Urinary bladder (tissue), 4 donors: ENCODE measurements around the gene METTL9. TPM values are rescaled to one million over a fixed set of nuclear protein-coding genes. Genes with fewer than 3 reads are reported as not detected.
"Not testable (repeated sequence)": the region's sequence is repeated elsewhere in the genome, so short reads cannot be mapped to it uniquely, and the experiment has no call there.

Experiments
- DNase-seq: peaks from one replicate; pipeline ENCODE4 v3.0.0-alpha.2; 2015; ENCODE audit errors: extremely low spot score
- H3K27ac ChIP-seq: one replicate; pipeline ENCODE4 v1.5.1; 2013; ENCODE audit warnings: low read depth, mild to moderate bottlenecking, moderate library complexity
- H3K36me3 ChIP-seq: one replicate; pipeline ENCODE4 v1.6.1; 2013; ENCODE audit warnings: mild to moderate bottlenecking, moderate library complexity; ENCODE audit not compliant: insufficient read depth
- H3K4me1 ChIP-seq: one replicate; pipeline ENCODE4 v1.6.1; 2013; ENCODE audit warnings: mild to moderate bottlenecking, moderate library complexity; ENCODE audit not compliant: insufficient read depth
- H3K4me3 ChIP-seq: one replicate; pipeline ENCODE4 v1.5.1; 2013; ENCODE audit warnings: low read depth, low read length
- WGBS: extraction: QIAGEN DNeasy Blood & Tissue Kit; methylation state at CpG from one replicate; pipeline ENCODE4 v1.1.7; 2013; 5-methylcytosine and 5-hydroxymethylcytosine counted together
- polyA plus RNA-seq: library from polyadenylated mRNA; stranded (reverse); fragments of 200-250 nt; gene quantifications from one replicate; pipeline ENCODE4 v1.2.3, GENCODE V29; 2013
- total RNA-seq: library from RNA; depleted of rRNA; stranded (reverse); fragments of >200 nt; gene quantifications from one replicate; pipeline ENCODE4 v1.2.3, GENCODE V29; 2014
- donor health status: healthy with polysubstance abuse.
- donor health status: healthy.

Gene METTL9
- total and polyA plus RNA-seq, 2 donors: 66.2 to 163 TPM

GRCh38 chr16:21584817-21585216 is 14.6 kb upstream of the METTL9 start:
- no peak for DNase-seq
- Histone ChIP-seq H3K36me3 (no peaks in the 10 kb centered on the region), H3K27ac (no peak overlapping the region), H3K4me1 (no peaks in the 10 kb centered on the region), H3K4me3 (no peak overlapping the region)
- WGBS: 90% methylated on average over 8 of the region's 8 CpGs

DNA sequence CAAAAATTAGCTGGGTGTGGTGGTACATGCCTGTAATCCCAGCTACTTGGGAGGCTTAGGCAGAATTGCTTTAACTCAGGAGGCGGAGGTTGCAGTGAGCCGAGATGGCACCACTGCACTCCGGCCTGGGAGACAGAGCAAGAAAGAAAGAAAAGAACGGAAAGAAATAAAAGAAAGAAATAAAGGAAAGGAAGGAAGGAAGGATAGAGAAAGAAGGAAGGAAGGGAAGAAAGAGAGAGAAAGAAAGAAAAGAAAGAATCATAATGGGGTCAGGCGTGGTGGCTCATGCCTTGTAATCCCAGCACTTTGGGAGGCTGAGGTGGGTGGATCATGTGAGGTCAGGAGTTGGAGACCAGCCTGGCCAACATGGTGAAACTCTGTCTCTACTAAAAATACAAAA is 10.8 kb upstream of the METTL9 start:
- 91% methylated on average over 5 of the region's 5 CpGs for WGBS

GRCh38 chr16:21589551-21589950 is 9.8 kb upstream of the METTL9 start:
- no peak for DNase-seq
- 75% methylated on average over 4 of the region's 4 CpGs for WGBS

More for the DNA sequence above, 10.8 kb upstream of the METTL9 start:
- DNase-seq, H3K4me1 ChIP-seq, H3K27ac ChIP-seq, H3K4me3 ChIP-seq, H3K36me3 ChIP-seq: not testable (repeated sequence)

GRCh38 chr16:21590287-21590686 is 9.1 kb upstream of the METTL9 start:
- no peaks in the 10 kb centered on the region for H3K4me1 ChIP-seq
- 52% methylated on average over 2 of the region's 2 CpGs for WGBS
- DNase-seq: no peak
- no peak overlapping the region for H3K4me3 ChIP-seq
- no peak overlapping the region for H3K27ac ChIP-seq
- no peaks in the 10 kb centered on the region for H3K36me3 ChIP-seq

More at GRCh38 chr16:21589551-21589950, 9.8 kb upstream of the METTL9 start:
- no peak overlapping the region for H3K4me3 ChIP-seq
- no peaks in the 10 kb centered on the region for H3K36me3 ChIP-seq
- H3K4me1 ChIP-seq: no peaks in the 10 kb centered on the region
- H3K27ac ChIP-seq: no peak overlapping the region

DNA sequence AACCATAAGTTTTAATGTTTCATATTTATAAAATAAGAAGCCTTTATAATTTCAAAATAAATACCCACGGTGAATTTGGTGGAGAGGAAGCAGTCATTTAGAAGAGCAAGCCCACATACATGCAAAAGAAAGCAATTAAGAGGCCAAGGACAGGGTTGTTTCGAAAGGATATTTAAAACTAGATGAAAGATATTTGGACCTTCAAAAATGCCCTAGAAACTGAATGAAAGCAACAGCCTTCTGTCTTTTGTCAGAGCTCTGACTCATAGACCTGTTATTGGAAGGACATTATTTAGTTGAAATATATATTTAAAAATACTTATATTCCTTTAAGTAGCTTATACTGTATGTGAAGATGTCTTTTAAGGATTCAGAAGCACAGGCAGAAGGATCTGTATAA is 8.6 kb upstream of the METTL9 start:
- 40% methylated on average over 2 of the region's 2 CpGs for WGBS
- H3K4me3 ChIP-seq: no peak overlapping the region
- H3K27ac ChIP-seq: no peak overlapping the region
- H3K36me3 ChIP-seq: no peaks in the 10 kb centered on the region
- H3K4me1 ChIP-seq: no peaks in the 10 kb centered on the region
- DNase-seq: no peak

DNA sequence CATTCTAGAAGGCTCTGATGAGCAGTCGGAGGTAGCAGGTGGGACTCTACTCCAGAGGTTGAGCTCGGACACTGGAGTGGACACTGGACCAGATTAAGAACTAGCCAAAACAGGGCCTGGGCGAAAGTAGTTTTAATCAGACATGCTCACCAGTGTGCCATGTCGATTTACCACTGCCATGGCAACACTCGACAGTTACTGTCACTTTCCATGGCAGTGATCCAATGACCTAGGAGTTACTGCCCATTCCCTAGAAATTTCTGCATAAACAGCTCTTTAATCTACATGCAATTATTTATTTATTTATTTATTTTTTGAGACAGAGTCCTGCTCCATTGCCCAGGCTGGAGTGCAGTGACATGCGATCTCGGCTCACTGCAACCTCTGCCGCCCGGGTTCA is 7.2 kb upstream of the METTL9 start:
- 88% methylated on average over 9 of the region's 9 CpGs for WGBS

GRCh38 chr16:21593530-21594289 is 5.7 kb upstream of the METTL9 start:
- H3K4me1 ChIP-seq: peaks cover 1% of the 10 kb centered on the region
- no peak overlapping the region for H3K4me3 ChIP-seq
- no peaks in the 10 kb centered on the region for H3K36me3 ChIP-seq
- WGBS: 64% methylated on average over 7 of the region's 7 CpGs
- no peak overlapping the region for H3K27ac ChIP-seq
- DNase-seq: no peak

More for the DNA sequence above, 7.2 kb upstream of the METTL9 start:
- no peaks in the 10 kb centered on the region for H3K36me3 ChIP-seq
- no peak overlapping the region for H3K4me3 ChIP-seq
- no peak overlapping the region for H3K27ac ChIP-seq
- no peaks in the 10 kb centered on the region for H3K4me1 ChIP-seq
- DNase-seq: no peak

DNA sequence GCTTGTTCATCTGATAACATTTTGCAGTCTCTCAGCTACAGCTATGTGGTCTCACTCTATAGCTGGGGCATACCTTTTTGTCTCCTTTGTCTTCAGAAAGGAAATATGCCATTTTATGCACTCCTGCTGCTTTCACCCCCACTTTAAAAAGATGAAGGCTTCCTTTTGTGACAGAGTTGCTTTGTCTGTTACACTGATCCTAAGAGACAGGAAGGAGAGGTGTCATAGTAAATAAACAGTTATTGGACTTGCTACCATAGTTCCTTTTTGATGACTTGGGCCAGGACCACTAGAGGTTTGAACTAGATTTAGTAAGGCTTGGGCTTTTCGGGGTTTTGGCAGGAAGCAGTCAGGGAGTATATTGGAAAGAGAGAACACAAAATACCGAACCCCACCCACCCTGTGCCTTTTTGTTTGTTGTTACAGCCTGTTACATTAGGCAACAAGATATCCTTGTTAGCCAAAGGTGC is 1.8 kb upstream of the METTL9 start:
- Histone ChIP-seq H3K4me1 (peaks cover 2% of the 10 kb centered on the region), H3K27ac (no peak overlapping the region), H3K36me3 (no peaks in the 10 kb centered on the region), H3K4me3 (no peak overlapping the region)
- no peak for DNase-seq
- WGBS: 82% methylated on average over 2 of the region's 2 CpGs

DNA sequence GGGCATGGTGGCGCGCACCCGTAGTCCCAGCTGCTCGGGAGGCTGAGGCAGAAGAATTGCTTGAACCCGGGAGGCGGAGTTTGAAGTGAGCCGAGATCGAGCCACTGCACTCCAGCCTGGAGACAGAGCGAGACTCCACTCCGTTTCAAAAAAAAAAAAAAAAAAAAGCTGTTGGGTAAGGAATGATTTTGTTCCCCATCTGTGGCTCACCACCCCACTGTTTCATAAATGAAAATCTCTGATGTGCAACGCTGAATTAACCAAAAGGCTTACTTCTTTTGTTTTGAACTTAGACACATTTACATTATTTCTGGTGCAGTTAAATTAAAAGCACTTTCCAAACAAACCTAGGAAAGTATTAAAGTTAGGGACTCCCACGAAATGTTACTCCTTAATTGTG is 1.2 kb upstream of the METTL9 start:
- H3K27ac ChIP-seq: no peak overlapping the region
- H3K4me3 ChIP-seq: no peak overlapping the region
- DNase-seq: no peak
- no peaks in the 10 kb centered on the region for H3K36me3 ChIP-seq
- peaks cover 2% of the 10 kb centered on the region for H3K4me1 ChIP-seq
- 88% methylated on average over 12 of the region's 12 CpGs for WGBS

- Histone ChIP-seq H3K36me3 (no peaks in the 10 kb centered on the region), H3K27ac (peak overlapping the region; percentile 97), H3K4me3 (peak overlapping the region; percentile 98), H3K4me1 (peaks cover 2% of the 10 kb centered on the region)
- no peak for DNase-seq
- WGBS: 2% methylated on average over 13 of the region's 13 CpGs
These were observed 666 bp upstream of the METTL9 start for GRCh38 chr16:21598701-21599121.

DNA sequence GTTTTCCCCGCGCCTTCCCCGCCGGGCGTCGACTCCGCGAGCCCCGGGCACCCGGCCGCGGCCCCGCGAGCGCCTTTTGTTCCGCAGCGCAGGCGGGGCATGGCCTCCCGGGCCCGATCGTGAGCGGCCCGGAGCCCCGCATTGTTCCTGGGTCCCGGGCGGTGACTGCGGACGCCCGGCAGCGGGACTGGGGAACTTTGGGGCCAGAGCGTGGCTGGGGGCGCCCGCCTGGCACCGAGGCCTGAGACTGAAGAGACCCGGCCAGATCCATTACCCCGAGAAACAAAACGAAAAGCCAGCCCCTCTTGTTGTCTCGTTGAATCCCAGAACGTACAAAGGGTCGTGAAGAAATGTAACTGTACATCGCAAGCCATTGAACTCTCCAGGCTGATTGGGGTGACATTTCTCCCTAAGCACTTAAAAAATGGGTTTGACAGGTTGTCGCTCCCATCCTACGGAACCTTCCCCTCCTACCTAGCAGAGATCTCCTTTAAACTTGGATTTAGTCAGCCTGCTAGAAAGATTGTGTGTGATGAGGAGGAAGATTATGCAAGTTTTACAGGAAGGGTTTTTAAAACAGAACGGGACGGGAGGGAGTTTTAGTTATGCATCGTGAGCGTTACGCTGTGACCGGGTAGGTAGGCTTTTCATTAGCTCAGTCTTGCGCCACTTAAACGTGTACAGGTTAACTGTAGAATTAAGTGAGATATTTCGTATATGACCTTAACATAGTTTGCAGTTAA is 825 bp downstream of the METTL9 start:
- Histone ChIP-seq H3K36me3 (no peaks in the 10 kb centered on the region), H3K4me3 (peak overlapping the region; percentile 98), H3K4me1 (peaks cover 2% of the 10 kb centered on the region), H3K27ac (peak overlapping the region; percentile 99)
- WGBS: under 1% methylated on average over 52 of the region's 52 CpGs
- DNase-seq: peak; percentile 32

DNA sequence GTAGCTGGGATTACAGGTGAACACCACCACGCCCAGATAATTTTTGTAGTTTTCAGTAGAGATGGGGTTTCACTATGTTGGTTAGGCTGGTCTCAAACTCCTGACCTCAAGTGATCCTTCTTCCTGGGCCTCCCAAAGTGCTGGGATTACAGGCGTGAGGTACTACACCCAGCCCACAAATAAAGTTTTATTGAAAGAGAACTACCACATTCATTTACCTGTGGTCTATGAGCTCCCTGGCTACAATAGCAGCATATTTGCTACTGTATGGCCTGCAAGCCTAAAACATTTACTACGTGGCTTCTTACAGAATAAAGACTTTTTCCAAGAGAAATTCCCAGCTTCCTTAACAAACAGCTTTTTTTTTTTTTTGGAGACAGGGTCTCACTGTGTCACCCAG is 3.4 kb downstream of the METTL9 start:
- H3K4me1 ChIP-seq: peaks cover 2% of the 10 kb centered on the region
- no peak for DNase-seq
- 92% methylated on average over 3 of the region's 3 CpGs for WGBS

DNA sequence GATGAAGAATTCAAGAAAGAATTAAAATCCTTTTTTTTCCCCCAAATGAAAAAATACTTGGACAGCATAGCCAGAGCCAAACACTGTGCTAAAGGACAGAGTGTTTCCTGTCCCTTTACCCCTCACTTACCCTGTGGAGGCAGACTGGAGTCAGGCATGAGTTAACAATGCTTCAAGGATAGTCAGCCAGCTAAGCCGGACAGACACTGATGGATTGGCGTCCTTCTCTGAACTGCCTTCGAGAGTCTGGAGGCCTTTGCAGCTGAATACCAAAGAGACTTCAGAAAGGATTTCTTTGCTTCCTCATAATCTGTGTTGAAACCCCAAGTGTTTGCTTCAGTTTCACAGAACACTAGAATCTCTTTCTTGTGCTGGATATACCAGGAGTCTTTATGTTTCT is 4.6 kb downstream of the METTL9 start:
- DNase-seq: no peak
- no peaks in the 10 kb centered on the region for H3K4me1 ChIP-seq
- WGBS: 34% methylated on average over 3 of the region's 3 CpGs

More for the DNA sequence above, 3.4 kb downstream of the METTL9 start:
- Histone ChIP-seq H3K4me3 (no peak overlapping the region), H3K36me3 (no peaks in the 10 kb centered on the region), H3K27ac (no peak overlapping the region)

DNA sequence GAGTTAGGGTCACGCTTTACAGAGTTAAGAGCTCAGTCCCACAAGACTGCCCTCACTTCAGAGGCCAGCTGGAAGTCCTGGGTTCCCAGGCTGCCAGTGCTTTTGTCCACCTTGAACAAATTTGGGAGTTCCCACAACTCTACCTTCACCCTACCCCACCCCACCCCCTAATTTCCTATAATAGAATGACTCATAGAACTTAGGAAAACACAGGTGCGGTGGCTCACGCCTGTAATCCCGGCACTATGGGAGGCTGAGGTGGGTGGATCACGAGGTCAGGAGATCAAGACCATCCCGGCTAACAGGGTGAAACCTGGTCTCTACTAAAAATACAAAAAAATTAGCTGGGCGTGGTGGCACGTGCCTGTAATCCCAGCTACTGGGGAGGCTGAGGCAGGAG is 6.5 kb downstream of the METTL9 start:
- H3K4me1 ChIP-seq, H3K36me3 ChIP-seq, H3K4me3 ChIP-seq, H3K27ac ChIP-seq, DNase-seq: not testable (repeated sequence)
- 92% methylated on average over 8 of the region's 8 CpGs for WGBS

More for the DNA sequence above, 4.6 kb downstream of the METTL9 start:
- H3K4me3 ChIP-seq: no peak overlapping the region
- H3K27ac ChIP-seq: no peak overlapping the region
- no peaks in the 10 kb centered on the region for H3K36me3 ChIP-seq
